Gastrocnemius medialis (tissue), 4 donors: ENCODE data around the gene CLDN19.

Experiments
- POLR2A ChIP-seq, 2 donors: fragments of 450-650 bp; IDR thresholded peaks; one replicate each; pipeline ENCODE4 v1.6.1; 2017; ENCODE audit warnings: antibody characterized with exemption in 2 of 2, mild to moderate bottlenecking in 2 of 2, moderate library complexity in 2 of 2
- TF ChIP-seq, protein P1 (sequence below), 5 experiments: fragments of 450-650 bp in 3 of 5; fragments of 200-600 bp in 2 of 5; sonication (generic) in 2 of 5; IDR thresholded peaks in 4 of 5; conservative IDR thresholded peaks in 1 of 5; 1 replicate in 4 of 5; 2 replicates in 1 of 5; pipeline ENCODE4 v1.5.1; 2016 to 2019; ENCODE audit warnings: antibody characterized with exemption in 5 of 5, mild to moderate bottlenecking in 3 of 5, moderate library complexity in 3 of 5

DNA sequence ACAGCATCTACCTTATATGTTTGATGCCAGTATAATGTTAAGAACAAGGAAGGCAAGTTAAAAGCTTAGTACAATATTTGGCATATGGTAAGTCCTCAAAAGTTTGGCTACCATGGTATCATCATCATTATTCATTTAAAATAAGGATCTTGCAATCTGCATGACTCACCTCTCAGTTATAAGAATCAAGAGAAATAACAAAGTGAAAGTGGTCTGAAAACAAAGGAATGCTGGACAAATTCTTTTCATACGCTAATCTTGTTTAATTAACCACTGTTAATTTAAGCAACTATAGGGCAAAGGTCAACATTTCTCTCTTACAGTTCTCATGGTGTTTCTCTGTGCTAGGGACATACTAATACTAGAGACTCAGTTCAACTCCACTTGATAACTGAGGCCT, 13.0 kb upstream of the CLDN19 start:
- TF ChIP-seq POLR2A (IDR thresholded peaks at IDR 0.05): no peak
- TF ChIP-seq, protein P1, sequence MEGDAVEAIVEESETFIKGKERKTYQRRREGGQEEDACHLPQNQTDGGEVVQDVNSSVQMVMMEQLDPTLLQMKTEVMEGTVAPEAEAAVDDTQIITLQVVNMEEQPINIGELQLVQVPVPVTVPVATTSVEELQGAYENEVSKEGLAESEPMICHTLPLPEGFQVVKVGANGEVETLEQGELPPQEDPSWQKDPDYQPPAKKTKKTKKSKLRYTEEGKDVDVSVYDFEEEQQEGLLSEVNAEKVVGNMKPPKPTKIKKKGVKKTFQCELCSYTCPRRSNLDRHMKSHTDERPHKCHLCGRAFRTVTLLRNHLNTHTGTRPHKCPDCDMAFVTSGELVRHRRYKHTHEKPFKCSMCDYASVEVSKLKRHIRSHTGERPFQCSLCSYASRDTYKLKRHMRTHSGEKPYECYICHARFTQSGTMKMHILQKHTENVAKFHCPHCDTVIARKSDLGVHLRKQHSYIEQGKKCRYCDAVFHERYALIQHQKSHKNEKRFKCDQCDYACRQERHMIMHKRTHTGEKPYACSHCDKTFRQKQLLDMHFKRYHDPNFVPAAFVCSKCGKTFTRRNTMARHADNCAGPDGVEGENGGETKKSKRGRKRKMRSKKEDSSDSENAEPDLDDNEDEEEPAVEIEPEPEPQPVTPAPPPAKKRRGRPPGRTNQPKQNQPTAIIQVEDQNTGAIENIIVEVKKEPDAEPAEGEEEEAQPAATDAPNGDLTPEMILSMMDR (IDR thresholded peaks at IDR 0.05 in 4 of 5, conservative IDR thresholded peaks at IDR 0.05 in 1 of 5): no peak
